Activated naive CD4-positive, alpha-beta T cell treated with Interleukin-2 at 50 U/mL for 16 hours (primary cell): Measurements from ENCODE around the gene ETV1.

Experiments used
- DNase-seq: peaks from one replicate; pipeline ENCODE4 v3.0.0-alpha.2; 2020

The ETV1 gene

DNA sequence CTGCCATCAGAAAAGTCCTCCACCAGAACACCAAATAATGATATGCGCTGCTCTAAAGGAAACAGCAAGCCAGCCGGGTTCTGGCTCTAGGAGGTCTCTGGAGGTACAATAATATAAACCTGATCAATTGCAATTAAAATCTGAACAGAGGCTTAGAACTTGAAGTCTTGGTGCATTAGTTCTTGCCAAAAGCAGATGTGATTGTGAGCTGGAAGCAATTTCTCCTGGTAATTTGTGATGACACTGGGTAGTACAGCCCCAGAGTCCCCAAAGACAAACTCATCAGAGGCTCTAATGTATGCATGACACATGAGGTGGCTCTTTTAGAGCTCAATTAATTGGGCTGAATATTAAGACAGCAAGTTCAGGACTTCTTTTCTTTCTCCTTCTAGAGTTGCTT is 3.3 kb downstream of the ETV1 start:
- no peak for DNase-seq

DNA sequence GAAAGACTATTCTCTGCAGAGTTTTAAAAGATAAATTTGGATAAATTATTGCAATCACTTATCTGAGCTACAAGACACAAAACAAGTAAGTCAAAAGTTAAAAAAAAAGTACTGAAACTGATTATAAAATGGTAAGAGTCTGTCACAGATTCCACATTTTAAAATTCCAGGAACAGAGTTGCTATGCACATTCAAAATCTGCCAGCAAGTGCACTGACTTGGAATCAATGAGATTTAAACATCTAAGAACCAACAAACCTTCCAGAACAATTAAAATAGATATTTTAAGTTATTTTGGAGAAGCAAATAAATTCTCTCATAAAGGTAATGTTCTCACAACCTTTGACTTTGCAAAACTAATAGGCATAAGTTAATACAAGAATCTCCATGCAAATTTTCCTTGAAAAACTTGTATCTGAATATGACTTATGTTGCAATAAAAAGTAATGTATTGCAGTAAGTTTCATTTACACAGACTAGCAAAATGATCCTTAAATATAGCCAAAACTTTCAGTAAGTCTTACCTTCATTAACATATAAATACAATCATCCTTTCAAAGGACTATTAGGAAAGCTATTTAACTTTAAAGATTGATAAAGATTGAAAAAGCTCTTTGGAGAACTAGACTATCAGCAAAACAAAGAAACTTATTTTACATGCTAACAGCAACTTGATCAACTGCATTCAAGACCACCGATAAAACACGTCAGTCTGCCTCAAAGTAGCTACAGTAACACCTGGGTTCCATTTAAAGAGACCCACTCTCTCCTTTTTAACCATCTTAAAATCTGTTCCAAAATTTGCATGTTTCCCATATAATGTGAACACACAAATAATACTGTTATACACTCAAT is 4.4 kb downstream of the ETV1 start:
- no peak for DNase-seq

DNA sequence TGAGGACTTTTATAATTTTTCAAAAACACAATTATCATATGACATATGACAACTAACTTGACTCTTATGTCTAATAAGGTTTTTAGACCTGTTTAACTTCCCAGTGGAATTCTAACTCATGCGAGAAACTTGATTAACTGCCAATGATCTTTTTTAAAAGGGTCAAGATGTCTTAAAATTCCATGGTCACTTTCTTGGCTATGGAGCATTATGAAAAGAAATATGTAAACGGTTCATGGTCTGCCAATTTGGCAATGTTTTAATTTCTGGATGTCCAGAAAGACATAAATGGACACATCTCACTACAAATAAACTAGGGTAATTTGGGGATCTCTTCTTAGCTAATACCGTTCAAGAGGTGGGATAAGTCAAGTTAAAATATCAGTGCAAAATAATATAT is 5.4 kb downstream of the ETV1 start:
- DNase-seq, result no peak

DNA sequence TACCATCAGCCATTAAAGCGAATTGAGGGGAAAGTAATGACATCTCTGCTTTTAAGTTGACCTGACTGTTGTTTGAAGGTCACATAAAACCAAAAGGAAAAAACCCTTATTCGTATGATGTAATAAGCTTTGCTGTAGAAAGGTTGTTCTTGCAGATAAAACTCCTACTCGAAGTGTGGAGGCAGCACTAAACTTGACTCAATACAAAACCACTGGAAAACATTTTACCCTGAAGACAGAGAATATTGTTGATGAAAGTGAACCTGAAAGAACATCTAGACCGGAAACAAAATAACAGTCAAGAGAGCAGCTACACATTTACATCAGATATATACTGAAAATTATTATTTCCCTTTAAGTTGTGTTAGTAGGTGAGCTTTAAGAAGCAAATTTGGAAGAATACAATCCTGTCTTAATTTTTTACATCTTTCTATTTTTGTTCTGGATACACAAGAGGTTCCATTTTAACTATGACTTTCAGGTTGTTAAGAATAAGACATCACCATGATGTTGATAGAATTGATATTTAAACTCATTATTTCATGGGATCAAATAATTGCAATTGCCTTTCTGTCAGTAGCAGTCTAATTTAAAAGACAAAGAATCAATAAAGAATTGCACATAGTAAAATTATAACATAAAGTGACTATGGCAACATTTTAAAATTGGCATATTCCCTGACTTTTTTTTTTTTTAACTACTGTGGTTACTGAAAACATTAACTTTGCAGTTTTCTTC is 6.4 kb downstream of the ETV1 start:
- DNase-seq, result no peak

DNA sequence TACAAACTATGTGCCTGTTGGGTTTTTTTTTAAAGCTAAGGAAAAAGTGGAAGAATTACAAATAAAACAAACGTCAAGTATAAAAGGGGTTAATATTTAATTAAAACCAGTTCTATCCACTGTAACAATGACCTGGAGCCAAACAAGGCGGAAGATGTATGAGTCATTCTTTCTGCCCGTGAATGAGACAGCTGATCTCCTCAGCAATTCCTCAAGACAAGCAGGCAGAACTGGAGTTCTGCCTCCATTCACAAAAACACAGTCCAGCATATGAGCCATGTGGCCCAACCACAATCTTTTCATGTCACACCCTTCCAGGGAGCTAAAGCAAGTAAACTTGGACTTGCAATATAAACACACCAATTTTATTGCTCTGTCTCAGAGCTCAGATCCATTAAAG is 8.4 kb downstream of the ETV1 start:
- DNase-seq, result no peak

DNA sequence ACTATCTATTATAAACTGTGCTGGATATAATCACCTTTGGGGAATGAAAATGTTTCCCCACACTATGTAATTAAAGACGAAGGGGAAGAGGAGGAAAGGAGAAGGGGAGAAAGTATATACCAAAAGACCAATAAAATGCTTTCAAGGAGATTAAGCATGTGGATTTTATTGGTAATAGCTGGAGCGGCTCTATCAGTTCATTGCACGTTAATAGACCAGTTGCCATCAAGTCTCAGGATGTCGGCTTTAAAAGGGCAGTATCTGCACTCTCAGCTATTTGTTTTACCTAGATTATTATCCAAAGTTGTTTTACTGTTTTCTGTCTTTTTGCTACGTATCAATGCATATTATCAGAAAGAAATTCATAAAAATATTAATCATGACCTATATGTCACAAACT is 9.0 kb downstream of the ETV1 start:
- no peak for DNase-seq

DNA sequence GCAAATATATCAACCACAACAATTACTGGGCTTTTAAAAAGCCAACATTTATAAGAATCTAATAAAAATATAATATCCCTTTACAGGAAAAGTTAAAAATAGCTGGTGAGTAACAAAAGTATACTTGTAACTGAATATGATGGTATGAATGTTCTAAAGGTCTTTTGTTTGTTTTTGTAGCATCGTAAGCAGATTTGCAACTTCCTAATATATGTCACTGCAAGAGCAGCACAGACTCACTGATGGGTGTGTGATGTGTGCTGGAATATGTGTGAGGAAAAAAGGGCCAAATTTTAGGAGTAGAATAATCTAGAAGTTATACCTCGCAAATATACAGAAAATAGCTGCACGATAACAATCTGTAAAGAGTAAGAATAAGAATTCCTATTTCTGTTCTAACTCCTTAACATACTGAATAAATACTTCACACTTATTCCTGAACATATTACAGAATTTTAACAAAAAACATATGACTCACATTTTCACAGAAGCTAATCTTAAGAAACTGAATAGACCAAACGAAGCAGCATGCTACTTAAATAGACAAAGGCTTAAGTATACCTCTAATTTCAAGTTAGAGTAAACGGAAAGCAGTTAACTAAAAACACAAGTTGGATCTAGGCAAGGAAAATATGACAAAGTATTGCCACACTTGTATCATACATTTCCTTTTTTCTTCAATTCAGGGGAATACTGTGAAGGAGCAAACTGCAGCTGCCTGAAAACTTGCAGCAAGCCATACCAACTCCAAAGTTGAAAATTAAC is 9.6 kb downstream of the ETV1 start:
- no peak for DNase-seq

DNA sequence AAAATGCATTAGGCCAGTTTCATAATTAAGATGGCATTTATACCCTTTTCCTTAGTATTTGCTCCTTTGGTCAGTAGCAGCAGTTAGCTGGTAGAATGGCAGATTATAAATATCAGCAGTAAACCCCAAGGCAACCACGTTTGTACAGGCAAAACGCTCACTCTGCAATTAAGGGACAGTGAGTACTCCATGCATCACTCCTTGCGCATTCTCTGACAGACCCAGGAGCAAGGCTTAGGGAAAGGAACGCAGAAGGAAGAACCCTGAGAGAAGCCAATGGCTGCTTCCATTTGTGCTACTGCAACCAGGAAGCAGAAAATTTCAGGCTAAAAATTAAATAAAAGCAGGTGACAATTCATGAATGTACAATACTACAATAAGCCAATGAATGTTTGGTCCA is 12.9 kb downstream of the ETV1 start:
- no peak for DNase-seq

DNA sequence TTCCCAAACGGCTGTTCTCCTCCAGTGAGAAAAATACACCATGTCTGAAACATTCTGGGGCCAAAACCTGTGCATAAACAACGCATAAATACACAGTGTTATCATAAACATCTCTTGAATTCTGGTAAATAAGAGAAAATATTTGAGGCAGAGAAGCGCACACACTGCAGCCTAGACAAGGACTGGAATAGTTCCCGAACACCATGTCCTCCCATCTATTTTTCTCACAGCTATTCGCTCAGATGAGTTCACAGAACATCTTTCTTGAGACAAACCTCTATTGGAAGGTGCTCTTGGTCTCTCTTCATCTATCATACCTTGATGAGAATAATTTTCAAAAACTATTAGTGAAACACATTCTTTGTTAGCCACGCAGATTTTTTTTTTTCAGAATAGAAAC is 24.4 kb downstream of the ETV1 start:
- DNase-seq, result no peak

DNA sequence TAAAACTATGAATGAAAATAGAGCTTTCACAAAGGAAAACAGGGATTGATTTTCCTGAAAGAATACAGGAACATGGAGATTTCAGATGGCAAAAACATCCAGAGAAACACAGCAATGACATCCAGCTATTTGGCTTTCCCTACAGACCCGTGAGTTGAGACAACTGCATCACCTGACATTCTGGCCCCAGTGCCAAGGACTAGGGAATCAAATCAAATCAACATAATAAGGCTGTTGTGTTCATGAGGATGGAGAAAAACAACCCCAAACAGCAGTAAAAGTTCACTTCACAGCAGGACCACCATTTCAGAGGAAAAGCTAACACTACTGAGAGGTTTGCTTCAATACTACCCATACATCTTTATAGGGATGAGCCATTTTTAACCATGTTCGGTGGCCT is 25.5 kb downstream of the ETV1 start:
- DNase-seq, result no peak

DNA sequence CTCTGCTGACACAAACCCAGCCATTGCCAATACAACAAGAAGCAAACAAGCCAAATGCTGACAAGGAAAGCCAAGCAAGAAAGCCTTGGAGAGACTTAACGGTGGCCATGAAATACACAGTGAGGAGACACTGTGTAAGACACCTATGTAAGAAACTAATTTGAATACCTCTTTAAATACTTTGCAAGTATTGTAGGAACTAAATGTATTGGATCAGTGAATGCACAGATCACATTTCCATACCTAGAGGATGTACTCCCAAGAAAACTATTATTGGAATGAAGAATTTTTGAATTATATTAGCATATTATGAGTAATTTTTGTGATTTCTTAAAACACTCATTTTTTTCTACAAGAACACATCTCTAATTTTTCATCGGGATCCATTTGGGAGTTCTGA is 34.0 kb downstream of the ETV1 start:
- no peak for DNase-seq

DNA sequence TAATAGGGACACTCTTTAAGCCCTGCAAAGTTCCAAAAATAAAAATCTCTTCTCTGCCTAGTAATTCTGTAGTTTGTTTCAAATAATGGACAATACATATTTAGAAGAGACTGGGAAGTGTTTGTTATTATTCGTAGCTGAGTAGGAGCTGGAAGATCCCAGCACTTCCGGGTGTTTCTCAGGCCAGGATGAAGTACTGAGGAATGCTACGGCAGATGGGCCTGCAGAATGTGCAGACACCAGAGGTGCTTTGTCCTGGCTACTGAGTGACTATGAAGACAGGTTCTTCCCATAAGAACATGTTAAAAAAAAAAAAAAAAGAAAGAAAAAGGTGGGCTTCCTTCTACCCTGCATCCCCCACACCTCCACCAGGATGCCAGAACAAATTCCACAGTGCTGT is 36.1 kb downstream of the ETV1 start:
- no peak for DNase-seq

DNA sequence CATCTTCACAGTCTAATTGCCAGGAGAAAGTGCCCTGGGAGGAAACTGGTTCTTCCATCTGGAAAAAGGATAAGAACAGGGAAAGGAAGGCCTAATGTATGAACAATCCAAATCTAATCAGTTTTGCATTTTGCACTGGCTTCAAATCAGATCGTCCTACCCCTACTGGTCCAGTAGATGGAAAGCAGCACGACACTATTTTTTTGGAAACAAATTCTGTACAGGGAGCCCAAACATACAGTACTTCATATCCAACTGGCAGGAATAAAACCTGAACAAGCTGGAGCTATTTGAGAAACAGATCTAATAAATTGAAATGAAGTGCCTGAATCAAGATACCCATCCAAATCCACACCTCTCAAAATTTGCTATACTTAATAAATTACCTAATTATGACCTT is 36.5 kb downstream of the ETV1 start:
- no peak for DNase-seq

DNA sequence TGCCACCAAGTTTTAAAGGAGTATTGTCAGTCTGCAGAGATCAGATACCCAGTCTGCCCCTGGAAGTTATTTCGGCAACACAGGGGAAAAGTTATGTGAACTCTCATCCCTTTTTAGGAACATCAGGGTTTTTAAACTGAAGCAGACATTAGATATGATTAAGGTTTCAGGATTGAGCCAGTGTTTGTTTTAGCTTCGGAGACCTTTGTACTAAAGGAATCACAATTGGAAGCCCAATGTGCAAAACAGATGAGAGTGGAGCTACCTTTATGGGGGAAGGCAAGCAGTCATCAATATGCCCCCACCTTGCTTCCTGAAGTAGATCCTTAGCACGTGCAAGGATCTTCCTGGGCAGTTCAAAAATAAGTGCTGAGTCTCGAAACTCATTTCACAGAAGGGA is 39.5 kb downstream of the ETV1 start:
- no peak for DNase-seq

DNA sequence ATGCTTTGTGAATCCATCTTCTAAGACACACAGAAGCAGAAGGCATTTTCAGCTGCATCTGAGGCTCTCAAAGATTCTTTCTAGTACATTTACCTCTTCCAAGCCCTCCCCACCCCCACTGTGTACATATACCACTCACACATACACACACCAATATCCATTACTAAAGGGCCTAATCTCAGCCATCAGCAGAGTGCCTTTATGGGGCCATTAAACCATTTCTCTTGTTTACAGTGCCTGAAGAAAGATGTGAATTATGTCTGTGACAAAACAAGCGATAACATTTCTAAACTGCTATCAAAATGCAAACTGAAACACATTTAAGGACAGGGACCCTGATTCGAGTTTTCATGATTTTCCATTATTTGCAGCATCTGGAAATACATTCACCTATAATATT is 40.0 kb downstream of the ETV1 start:
- no peak for DNase-seq

DNA sequence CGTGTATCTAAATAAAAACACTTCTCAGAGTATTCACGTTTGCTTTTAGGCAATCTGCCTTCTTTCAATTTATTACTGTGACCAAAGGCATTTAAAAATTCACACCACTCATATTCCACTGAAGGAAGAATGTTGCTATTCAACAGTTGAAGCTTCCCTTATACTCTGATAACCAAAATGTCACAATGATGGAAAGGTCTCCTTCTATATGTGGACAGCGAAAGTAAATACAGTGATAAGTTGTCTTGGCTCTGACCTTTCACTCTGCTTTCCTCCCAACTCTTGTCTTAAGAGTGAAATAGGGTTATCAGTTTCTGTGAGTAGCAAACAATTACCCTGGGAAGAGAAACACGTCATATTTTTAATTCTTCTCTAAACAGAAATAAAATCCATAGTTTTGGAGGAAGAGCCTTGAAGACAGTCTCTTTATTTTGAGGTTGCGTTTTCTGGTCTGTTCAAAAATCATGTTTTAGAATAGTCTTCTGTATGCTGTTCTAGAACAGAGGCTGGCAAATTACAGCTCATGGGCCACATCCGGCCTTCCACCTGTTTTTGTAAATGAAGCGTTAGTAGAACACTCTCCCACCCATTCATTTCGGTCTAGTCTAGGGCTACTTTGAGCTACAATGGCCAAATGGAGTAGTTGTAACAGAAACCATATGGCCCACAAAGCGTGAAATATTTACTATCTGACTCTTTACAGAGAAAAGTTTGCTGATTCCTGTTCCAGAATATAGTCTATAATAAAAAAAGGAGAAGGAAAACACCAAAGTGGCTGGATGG is 41.3 kb downstream of the ETV1 start:
- DNase-seq, result no peak

DNA sequence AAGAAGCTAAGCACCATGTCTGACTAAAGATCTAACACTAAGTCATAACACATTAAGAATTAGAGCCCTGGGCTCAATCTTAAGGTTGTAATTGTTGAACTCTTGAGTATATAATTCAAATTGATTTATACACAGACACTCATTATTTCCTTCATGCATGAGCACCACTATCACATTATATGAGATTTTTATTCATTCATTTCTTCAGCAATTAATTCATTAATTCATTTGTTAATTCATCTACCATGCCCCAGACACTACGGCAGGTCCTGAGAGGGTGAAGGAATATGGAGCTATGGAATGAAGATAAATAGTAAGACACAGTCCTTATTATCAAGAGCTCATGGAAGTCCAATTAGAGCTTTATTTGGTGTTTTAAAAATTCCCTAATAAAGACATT is 41.9 kb downstream of the ETV1 start:
- DNase-seq, result no peak

DNA sequence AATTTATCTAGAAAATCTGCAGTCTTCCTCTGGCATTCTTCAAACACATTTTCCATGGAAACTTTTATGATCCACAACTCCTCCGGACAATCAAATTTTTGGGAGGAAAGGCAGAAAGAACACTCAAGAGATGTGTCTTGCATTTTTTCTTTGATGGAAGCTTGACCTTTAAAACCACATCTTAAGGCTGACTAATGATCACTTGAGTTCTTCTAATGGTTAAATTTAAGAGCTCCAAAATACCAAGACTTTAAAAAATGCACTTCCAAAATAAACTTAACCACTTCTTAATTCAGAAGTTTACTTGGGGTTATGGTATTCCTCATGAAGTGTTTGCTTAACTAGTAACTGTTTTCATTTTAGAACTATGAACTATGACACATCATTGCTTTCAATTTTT is 43.3 kb downstream of the ETV1 start:
- no peak for DNase-seq

DNA sequence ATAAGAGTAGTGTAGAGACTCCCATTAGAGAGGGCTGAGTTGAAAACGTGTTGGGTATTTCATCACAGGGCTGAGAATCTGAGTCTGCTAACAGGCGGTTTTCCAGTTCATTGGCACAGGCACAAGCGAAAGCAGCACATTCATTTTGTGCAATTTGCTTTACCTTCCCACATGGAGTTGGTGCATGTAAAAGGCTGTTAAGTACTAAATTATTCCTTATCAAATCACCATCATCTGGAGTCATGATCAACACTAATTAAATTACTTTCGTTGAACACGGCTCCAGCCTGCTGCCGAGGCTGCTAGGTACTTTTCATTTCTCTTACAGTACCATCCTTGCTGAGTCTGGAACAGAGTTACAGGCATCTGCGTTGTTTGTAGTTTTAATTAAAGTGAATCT is 43.8 kb downstream of the ETV1 start:
- no peak for DNase-seq

DNA sequence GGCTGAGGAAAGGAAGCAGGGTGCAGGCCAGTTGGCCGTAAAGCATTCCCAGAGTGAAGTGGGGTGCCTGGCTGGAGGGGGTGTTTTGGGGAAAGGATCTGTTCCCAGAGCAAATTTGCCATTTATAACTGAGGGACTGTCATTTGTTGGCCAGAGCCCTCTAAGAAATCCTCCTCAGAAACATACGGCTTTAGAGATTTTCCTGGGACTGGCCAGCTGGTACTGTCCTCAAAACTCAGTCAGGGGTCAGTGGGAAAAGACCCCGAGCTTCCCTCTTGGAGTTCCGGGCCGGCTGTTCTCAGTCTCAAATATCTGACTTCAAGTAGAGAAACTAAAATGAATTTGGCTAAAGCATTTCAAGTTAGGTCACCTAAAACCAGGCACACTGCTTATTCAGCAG is 55.9 kb downstream of the ETV1 start:
- DNase-seq, result no peak

DNA sequence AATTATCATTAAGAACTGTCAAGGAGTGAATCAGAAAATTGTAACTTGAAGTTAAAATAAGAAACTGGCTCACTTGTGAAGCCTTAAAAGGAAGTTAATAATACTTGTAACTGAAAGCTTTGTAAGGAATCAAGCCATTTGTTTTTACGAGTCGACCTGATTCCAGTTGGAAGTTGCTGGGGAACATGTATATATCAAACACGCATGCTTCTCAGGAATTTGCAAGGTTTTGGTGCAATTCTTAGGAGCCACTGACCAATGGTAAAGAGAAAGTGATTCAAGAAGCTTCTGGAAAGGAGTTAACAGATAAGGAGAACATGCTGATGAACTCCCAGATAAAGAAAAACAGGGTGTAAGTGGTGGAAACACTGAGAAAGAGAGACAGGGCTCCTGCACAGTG is 56.4 kb downstream of the ETV1 start:
- DNase-seq, result no peak

DNA sequence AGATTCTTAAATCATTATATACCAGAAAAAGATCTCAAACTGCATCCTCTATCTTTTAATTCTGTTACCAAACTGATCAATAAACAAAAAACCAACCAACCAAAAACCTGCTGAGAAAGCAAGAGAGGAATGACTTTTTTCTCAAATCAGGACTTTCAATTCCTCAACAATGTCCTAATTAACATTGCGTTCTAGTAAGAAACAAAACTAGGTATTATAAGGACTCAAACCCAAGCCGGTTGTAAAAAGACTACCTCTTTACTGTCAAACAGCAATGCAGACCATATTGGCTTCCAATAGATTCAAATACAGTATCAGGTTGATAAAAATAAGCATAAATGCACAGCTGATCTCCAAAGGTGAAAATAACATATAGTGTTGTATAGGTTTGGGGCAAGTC is 57.3 kb downstream of the ETV1 start:
- DNase-seq, result no peak

DNA sequence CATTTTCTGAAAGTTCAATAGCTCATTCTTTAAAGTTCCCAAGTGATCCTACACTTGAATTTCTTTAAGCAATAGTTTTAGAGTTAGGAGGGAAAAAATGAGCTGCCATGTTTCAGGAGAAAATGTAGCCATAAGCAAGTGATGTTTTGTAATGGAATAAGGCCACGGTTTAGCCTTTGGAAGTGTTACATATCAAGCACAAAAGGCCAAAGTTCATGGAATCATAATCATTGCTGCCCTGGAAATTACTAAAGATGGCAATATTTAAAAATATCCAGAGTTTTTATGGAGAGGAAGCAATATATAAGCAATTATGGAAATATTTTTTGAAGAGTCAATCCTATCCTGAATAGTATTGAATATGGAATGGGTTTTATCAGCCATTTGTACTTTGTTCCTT is 68.4 kb downstream of the ETV1 start:
- no peak for DNase-seq
